ENCODE results near the gene HOXA4. TPM values are rescaled to one million over a fixed set of nuclear protein-coding genes. Genes with fewer than 3 reads are reported as not detected.

The HOXA4 gene
- total and polyA plus RNA-seq, 2 of the 4 experiments (the other 2 are of a cell fraction), result 0.36 to 8.0 TPM

- Histone ChIP-seq H3K4ac (ENCODE audit: low read depth, low read length) (no peak overlapping the region), H3K36me3 (ENCODE audit: control insufficient read depth, insufficient read depth, low read length) (no peaks in the 10 kb centered on the region), H4K8ac (ENCODE audit: low read depth in 2 of 2, low read length in 2 of 2) (no peak overlapping the region), H4K20me1 (ENCODE audit: insufficient read depth, low read length) (0 out of 2 replicates have a peak, but pooled peaks cover 7% of the 10 kb centered on the region), H2AK9ac (replicated peaks; ENCODE audit: low read depth, low read length, poor library complexity) (no peak overlapping the region), H3K9me1 (ENCODE audit: insufficient read depth, low read length) (no peaks in the 10 kb centered on the region), H2AK5ac (ENCODE audit: low read depth, low read length) (no peak overlapping the region), H2BK120ac (ENCODE audit: low read depth, low read length) (no peak overlapping the region), H3K9me3 (ENCODE audit: control insufficient read depth, insufficient read depth, low read length) (peaks cover 4% of the 10 kb centered on the region; the same call in 1 of the 2 replicates), H3K9ac (ENCODE audit: low read depth, low read length) (no peak overlapping the region), H3K4me2 (ENCODE audit: low read depth, low read length) (no peak overlapping the region), H3K79me1 (ENCODE audit: low read depth in 1 of 2, low read length in 2 of 2) (no peaks in the 10 kb centered on the region), H3K4me3 (ENCODE audit: insufficient read depth, low read depth, low read length) (no peak overlapping the region), H4K5ac (ENCODE audit: low read depth, low read length) (no peak overlapping the region), H3K23ac (ENCODE audit: low read depth, low read length) (no peak overlapping the region), H2AFZ (replicated peaks; ENCODE audit: low read length, poor library complexity) (no peak overlapping the region), H3K27ac (ENCODE audit: insufficient read depth, low read length) (no peak overlapping the region), H3K14ac (replicated peaks; ENCODE audit: low read depth, low read length) (no peak overlapping the region), H2BK20ac (ENCODE audit: low read depth, low read length) (no peak overlapping the region), H2BK15ac (ENCODE audit: low read depth, low read length) (no peak overlapping the region), H2BK5ac (ENCODE audit: low read depth, low read length, poor library complexity, severe bottlenecking) (no peak overlapping the region), H4K91ac (ENCODE audit: insufficient read depth, low read depth, low read length) (no peak overlapping the region), H3K56ac (ENCODE audit: extremely low read depth, insufficient read depth, low read length) (no peak overlapping the region), H3K27me3 (ENCODE audit: control insufficient read depth, insufficient read depth, low read length) (peaks cover 88% of the 10 kb centered on the region), H3K18ac (ENCODE audit: low read depth, low read length) (no peak overlapping the region), H3K4me1 (ENCODE audit: control insufficient read depth, insufficient read depth, low read length) (no peaks in the 10 kb centered on the region; the same call in 1 of the 2 replicates)
- POLR2A ChIA-PET (ENCODE audit: unreplicated experiment), result no interaction called here
- whole genome bisulfite sequencing, 2 experiments (ENCODE audit: extremely low coverage in 2 of 2, insufficient read length in 1 of 2), result 68% methylated on average over 2 of the region's 6 CpGs; no CpG with 5 or more reads in 1 of the 2 experiments
- in situ Hi-C loops (cut with MboI; ENCODE audit: low sequenced_read_pairs), result no loop called here
- no TSS peak for BruUV-seq (replicated peaks)
- TF ChIP-seq CEBPB (IDR thresholded peaks at IDR 0.05; ENCODE audit: low read depth, low read length) (no peak), RCOR1 (IDR thresholded peaks at IDR 0.05; ENCODE audit: insufficient replicate concordance, low read length) (no peak), FOS (IDR thresholded peaks at IDR 0.05; ENCODE audit: low read depth, low read length) (no peak), NFE2L2 (IDR thresholded peaks at IDR 0.05; ENCODE audit: low read depth, low read length) (no peak), MXI1 (IDR thresholded peaks at IDR 0.05; ENCODE audit: borderline replicate concordance, low read depth, low read length) (no peak)
- TF ChIP-seq, protein P1, sequence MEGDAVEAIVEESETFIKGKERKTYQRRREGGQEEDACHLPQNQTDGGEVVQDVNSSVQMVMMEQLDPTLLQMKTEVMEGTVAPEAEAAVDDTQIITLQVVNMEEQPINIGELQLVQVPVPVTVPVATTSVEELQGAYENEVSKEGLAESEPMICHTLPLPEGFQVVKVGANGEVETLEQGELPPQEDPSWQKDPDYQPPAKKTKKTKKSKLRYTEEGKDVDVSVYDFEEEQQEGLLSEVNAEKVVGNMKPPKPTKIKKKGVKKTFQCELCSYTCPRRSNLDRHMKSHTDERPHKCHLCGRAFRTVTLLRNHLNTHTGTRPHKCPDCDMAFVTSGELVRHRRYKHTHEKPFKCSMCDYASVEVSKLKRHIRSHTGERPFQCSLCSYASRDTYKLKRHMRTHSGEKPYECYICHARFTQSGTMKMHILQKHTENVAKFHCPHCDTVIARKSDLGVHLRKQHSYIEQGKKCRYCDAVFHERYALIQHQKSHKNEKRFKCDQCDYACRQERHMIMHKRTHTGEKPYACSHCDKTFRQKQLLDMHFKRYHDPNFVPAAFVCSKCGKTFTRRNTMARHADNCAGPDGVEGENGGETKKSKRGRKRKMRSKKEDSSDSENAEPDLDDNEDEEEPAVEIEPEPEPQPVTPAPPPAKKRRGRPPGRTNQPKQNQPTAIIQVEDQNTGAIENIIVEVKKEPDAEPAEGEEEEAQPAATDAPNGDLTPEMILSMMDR (conservative IDR thresholded peaks at IDR 0.05; ENCODE audit: low read depth, low read length), result no peak
- dilution Hi-C loops (cut with HindIII; ENCODE audit: low sequenced_read_pairs, unreplicated experiment), result no loop called here
- ATAC-seq (ENCODE audit: low read depth), result no peak
- CTCF ChIA-PET, result interaction anchor here (0.5 to 1.3 kb wide), 4 partner anchors 10 to 809 kb away, joined by 3 to 8 read pairs (median 4); no protein-coding TSS in a partner anchor
- intact Hi-C loops (cut with micrococcal nuclease), result no loop called here
- no peak for DNase-seq
Measured at GRCh38 chr7:27178366-27178765, 47.8 kb upstream of the HOXA4 start.

All from IMR-90 (cell line).